HG02610 (cell line): ENCODE data around the gene MIOS.

Source experiments
- ATAC-seq: cut with Tn5 transposase; IDR thresholded peaks from one replicate; pipeline ENCODE4 v1.9.1; 2021; ENCODE audit warnings: mild to moderate bottlenecking, moderate library complexity; ENCODE audit not compliant: unreplicated experiment

Gene MIOS

DNA sequence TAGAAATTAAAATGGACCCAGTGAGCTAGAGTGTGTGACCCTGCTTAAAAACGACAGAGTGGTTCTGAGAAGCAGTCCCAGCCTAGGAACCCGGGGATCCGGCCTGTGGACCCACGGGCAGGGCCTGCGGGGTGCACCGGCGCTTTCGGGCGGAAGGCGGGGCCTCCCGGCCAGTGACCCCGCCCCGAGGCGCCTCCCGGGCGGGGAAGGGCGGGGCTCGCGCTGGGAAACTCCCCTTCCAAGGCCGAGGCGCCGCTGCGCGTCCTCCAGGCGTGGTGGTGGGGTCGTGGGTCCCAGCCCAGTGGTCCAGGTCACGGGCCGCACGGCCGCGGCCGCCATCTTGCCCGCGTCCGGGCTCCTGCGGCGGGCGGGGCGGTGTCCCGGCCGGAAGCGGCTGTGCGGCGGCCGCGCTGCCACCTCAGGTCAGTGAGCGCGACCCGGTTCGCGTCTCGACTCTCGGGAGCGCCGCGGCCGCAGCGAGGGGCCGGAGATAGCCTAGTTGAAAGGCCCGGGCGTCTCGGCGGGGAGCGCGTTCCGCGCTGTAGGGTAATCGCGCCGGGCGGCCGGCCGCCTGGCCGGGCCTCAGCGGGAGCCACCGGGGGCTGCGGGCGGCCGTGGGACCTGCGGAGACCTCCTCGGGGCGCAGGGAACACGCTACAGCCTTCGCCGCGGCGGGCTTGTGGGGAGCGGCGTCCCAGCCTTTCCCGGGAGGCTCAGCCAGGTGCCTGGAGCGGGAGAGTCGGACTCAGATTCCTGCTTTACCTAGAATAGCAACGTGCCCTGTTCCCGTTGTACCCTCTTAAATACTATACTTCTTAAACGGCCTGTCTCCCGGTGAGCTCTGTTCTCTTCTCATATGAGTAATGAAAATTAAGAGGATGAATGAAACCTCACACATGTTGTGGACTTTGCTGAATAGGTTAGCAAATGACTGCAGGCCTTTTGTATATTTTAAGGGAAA, at the start of gene MIOS:
Gene MIOS (plus strand): TSS at position 234 of the 961 bp plus-strand sequence. CDS start 5,592 bp downstream, outside the sequence.
- peak; percentile 70 for ATAC-seq

DNA sequence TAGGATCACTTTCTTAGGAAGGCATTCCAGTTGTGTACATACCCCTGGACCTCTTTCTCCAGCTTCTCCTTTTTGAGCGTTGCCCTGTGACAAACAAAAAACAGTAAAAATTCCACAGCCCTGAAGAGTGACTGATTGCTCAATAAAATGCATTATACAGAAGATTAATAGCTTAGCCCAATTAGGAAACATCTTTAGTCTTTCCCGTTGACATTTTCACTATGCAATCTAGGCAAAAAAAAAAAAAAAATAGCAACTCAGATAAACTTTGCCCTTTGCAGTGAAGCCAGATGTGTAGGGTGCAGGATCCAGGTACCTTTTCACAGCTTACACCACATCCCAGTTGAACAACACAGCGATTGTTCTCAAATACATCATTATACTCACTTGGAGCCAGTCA, 48.9 kb upstream of the MIOS start:
- ATAC-seq, result no peak

GRCh38 chr7:7519056-7519455, 47.6 kb upstream of the MIOS start:
- ATAC-seq, result no peak

DNA sequence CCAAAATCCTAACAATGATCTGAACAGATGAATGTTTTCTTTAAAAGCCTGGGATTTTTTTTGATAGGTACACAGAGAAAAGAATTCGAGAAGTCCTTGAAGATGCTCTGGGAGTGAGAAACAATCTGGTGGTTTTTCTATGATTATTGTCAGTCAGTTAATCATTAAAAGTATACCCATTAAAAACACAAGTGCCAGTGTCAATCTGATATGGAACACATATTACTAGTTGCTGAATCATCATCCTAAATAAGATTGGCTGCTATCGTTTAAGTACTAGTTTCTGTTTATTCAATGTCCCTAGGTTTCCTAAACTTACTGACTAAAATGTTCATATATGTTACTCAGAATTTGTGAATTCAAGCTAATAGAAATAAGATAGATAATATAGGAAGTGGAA, 47.2 kb upstream of the MIOS start:
- no peak for ATAC-seq

DNA sequence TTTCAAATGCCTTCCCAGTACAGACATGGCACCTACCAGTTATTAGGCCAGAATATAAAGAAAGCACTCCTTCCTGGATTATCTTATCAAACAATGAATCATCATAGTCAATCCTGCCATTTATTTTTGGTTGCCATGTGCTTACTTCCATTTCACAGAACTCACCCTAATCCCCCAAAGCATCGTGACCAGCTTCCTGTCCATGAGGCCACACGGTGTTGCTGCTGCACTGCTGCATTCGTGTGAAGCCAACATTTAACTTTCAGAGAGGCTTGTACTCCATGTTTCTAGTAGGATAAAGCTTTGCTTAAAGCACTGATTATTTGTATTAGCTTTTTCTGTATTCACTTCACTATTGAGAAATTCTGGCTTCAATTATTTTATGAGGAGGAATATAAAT, 45.4 kb upstream of the MIOS start:
- ATAC-seq, result no peak

DNA sequence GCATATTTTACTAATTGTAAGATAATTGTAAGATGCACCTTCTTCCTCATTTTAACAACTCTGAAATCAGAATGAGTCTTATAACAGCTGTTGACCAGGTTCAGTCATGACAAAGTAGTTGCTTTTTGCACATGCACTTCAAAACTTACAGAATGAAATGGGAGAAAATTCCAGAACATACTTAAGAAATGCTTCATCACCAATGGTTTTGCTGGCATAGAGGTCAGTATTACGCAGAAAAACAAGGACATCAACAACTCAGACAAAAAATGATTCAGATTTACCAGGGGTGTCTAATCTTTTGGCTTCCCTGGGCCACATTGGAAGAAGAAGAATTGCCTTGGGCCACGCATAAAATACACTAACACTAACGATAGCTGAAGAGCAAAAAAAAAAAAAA, 44.3 kb upstream of the MIOS start:
- ATAC-seq, result no peak

GRCh38 chr7:7524121-7524520, 42.6 kb upstream of the MIOS start:
- ATAC-seq, result no peak

DNA sequence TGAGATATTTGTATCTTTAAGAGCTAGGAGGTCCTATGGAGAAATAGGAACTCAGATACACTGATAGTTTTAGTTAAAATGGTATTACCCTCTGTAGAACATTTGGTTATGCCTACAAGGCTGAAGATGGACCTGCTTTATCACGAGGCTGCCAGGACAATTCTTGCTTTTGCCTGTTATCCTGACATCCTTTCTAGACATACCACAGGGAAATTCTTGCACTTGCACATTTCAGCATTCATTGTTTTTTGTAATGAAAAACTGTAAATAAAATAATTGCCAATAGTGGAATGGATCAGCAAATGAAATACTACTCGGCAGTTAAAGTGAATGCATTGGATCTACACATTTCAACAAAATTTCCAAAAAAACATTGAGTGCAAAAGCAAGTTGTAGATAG, 40.7 kb upstream of the MIOS start:
- ATAC-seq, result no peak

- ATAC-seq, result no peak
Observed at GRCh38 chr7:7527047-7527446, 39.6 kb upstream of the MIOS start.

GRCh38 chr7:7529328-7529727, 37.4 kb upstream of the MIOS start:
- ATAC-seq, result no peak

GRCh38 chr7:7533831-7534430, 32.8 kb upstream of the MIOS start:
- no peak for ATAC-seq

DNA sequence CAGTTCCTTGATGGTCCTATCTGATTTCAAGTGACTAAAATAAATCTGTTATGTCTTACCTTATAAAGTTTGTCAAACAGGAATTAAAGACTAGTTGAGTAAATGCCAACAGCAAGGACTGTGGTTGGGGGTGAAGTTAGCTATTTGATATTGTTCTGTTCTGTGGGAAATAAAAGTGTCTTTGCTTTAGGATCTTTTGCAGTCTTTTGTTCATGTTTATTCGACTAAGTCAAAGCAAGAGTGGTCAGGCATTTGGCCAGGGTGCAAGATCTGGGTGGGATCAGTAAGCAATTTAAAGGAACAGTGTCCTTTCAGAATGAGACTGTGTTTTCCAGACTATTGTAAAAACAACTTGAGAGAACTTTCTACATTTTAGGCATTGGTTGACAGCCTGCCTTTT, 31.0 kb upstream of the MIOS start, which contains the start of gene COL28A1:
Gene COL28A1 (minus strand): TSS at position 183 of the 400 bp plus-strand sequence. CDS start 2,998 bp downstream, outside the sequence.
- no peak for ATAC-seq

- no peak for ATAC-seq
Observed at GRCh38 chr7:7536396-7537019, 30.2 kb upstream of the MIOS start.

DNA sequence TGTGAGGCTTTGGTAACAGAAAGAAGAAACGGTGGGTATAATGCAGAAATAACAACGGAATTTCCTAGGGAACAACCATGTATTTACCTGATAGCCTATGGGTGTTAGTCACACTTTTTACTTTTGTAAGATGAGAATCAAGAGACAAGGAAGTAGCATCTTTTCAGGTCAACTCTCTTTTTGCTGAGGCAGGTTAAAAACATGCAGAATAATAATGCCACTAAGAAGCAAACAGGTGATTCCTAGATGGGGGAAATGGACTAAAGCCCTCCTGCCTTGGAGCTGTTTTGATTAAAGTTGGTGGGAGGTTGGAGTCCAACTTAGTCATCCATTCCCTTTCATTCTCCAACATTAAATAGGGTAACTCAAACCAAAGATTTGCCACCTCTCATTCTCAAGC, 29.0 kb upstream of the MIOS start:
- ATAC-seq, result no peak

DNA sequence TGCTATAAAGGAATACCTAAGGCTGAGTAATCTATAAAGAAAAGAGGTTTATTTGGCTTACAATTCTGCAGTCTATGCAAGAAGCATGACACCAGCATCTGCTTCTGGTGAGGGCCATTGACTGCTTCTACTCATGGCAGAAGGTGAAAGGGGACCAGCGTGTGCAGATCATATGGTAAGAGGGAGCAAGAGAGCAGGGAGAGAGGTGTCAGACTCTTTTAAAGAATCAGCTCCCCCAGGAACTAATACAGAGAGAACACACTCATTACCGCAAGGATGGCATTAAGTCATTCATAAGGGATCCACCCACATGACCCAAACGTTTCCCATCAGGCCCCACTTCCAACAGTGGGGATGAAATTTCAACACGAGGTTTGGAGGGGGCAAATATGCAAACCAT, 27.5 kb upstream of the MIOS start:
- ATAC-seq, result no peak

DNA sequence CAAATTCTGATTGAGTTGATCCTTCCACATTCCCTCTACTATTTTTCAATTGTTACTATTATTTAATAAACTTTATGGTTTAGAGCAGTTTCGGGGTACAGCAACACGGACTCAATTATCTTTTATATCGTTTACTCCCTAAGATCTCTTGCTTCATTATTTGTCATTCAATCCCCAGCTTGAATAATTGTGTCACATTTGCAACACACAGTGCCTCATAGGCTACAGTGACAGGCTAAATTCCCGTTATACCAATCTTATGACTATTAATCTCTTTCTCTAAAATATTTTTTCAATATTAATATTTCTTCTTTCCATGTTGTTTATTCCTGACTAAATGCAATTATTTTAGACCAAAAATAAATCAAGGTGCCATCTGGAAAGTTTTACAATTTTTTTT, 27.0 kb upstream of the MIOS start:
- ATAC-seq, result no peak

DNA sequence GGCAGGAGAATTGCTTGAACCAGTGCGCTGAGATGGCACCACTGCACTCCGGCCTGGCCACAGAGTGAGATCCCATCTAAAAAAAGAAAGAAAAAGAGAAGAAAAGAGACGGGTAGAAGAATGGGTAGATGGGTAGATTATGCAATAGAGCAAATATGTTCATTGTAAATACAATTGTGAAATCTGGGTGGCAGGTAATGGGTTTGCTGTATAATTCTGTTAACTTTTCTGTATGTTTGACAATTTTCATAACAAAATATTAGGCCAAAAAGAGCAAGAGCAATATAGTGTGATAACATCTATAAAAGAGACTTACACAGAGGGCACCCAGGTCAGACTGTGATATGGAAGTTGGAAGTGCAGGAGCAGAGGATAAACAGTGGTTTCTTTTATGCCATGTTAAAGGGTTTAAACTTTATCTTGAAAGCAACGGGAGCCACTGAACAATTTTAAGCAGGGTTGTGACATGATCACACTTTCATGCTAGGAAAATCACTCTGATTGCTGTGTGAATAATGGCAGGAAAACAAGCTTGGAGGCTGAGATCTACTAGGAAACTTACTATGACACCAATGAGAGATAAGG, 24.3 kb upstream of the MIOS start:
- no peak for ATAC-seq

DNA sequence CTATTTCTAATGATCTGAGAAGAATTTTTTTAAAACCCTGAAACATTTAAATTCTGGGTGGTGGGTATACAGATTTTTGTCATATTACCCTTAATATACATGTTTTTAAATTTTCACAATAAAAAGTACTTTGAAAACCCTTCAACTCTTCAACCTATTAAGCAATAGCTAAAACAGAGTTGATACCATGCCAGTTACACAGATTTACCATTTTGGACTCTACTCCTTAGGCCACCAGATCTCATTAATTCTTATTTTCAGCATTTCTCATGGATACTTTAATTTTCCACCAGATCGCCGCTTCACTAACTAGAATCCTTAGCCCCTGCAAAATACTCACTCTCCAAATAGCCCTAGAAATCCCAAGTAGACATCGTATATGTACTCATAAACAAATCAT, 18.3 kb upstream of the MIOS start:
- no peak for ATAC-seq

DNA sequence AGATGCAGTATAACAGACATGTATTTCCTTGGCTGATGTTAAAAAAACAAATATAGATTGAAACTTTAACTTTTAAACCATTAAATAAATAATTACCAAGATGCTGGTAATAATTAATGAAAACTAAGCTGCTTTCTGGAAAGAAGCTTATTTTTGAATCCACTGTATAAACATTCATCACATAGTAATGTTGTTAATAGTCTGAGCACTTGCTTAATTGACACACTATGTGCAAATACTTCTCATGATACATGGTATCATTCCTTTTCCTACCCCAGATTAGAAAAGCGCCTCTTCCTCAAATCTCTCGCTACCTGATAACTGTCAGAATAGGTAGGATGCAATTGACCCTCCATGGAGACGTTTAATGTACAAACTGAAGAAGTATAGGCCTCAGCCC, 16.0 kb upstream of the MIOS start:
- ATAC-seq, result no peak

DNA sequence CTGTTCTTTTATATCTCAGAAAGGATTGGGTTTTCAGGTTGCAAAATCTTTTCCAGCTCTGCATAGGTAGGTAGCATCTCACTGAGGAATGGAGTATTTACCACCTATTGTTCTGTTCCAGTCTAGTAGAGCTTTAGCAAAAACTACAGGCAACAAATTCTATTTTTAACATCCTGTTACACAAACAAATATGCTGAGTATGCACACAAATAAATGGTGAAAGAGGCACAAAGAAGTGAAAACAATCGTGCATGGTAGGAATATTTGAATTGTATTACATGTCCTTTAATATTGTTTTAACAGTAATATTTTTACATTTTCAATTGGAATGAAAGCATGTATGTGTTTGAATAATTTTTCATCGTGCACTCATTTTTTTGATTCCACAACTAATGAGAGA, 14.5 kb upstream of the MIOS start:
- ATAC-seq, result no peak

- ATAC-seq, result no peak
Observed at GRCh38 chr7:7553386-7553785, 13.3 kb upstream of the MIOS start.
